ENCODE results near the gene RAB10. TPM values are rescaled to one million over a fixed set of nuclear protein-coding genes. Genes with fewer than 3 reads are reported as not detected.

RAB10 gene
- total and polyA plus RNA-seq, 2 of the 13 experiments (the other 11 are each of a cell fraction or from before 2014, with no cell fraction given): 48.2 to 120 TPM

- TF ChIP-seq ZNF792 (CRISPR knock-in tag; IDR thresholded peaks at IDR 0.05) (0 out of 2 replicates have a peak, but pooled peaks have one; percentile 17), XBP1 (CRISPR knock-in tag; IDR thresholded peaks at IDR 0.05) (no peak), ZNF839 (CRISPR knock-in tag; IDR thresholded peaks at IDR 0.05; ENCODE audit: borderline replicate concordance) (no peak), ARNTL (CRISPR knock-in tag; IDR thresholded peaks at IDR 0.05) (no peak), KDM3A (CRISPR knock-in tag; IDR thresholded peaks at IDR 0.05; ENCODE audit: low read depth) (no peak), NFE2L2 (IDR thresholded peaks at IDR 0.05; ENCODE audit: low read length) (no peak), MXD4 (CRISPR knock-in tag; IDR thresholded peaks at IDR 0.05) (no peak), ZNF484 (CRISPR knock-in tag; IDR thresholded peaks at IDR 0.05; ENCODE audit: borderline replicate concordance, low read depth) (no peak), ARNT (IDR thresholded peaks at IDR 0.05) (no peak), ZBTB4 (CRISPR knock-in tag; IDR thresholded peaks at IDR 0.05; ENCODE audit: borderline replicate concordance) (no peak), TERF1 (CRISPR knock-in tag; IDR thresholded peaks at IDR 0.05) (no peak), ZNF138 (CRISPR knock-in tag; IDR thresholded peaks at IDR 0.05; ENCODE audit: low read depth) (no peak), FOXK2 (IDR thresholded peaks at IDR 0.05) (no peak)
- TF ChIP-seq, protein P1, sequence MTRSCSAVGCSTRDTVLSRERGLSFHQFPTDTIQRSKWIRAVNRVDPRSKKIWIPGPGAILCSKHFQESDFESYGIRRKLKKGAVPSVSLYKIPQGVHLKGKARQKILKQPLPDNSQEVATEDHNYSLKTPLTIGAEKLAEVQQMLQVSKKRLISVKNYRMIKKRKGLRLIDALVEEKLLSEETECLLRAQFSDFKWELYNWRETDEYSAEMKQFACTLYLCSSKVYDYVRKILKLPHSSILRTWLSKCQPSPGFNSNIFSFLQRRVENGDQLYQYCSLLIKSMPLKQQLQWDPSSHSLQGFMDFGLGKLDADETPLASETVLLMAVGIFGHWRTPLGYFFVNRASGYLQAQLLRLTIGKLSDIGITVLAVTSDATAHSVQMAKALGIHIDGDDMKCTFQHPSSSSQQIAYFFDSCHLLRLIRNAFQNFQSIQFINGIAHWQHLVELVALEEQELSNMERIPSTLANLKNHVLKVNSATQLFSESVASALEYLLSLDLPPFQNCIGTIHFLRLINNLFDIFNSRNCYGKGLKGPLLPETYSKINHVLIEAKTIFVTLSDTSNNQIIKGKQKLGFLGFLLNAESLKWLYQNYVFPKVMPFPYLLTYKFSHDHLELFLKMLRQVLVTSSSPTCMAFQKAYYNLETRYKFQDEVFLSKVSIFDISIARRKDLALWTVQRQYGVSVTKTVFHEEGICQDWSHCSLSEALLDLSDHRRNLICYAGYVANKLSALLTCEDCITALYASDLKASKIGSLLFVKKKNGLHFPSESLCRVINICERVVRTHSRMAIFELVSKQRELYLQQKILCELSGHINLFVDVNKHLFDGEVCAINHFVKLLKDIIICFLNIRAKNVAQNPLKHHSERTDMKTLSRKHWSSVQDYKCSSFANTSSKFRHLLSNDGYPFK (CRISPR knock-in tag; IDR thresholded peaks at IDR 0.05; ENCODE audit: borderline replicate concordance): no peak
- TF ChIP-seq, protein P2, sequence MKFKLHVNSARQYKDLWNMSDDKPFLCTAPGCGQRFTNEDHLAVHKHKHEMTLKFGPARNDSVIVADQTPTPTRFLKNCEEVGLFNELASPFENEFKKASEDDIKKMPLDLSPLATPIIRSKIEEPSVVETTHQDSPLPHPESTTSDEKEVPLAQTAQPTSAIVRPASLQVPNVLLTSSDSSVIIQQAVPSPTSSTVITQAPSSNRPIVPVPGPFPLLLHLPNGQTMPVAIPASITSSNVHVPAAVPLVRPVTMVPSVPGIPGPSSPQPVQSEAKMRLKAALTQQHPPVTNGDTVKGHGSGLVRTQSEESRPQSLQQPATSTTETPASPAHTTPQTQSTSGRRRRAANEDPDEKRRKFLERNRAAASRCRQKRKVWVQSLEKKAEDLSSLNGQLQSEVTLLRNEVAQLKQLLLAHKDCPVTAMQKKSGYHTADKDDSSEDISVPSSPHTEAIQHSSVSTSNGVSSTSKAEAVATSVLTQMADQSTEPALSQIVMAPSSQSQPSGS (CRISPR knock-in tag; IDR thresholded peaks at IDR 0.05): no peak
Measured at GRCh38 chr2:26058390-26058789, 24.5 kb downstream of the RAB10 start (continued).

All from HepG2 (cell line).